Measurements from ENCODE around the gene DNASE1L3. TPM values are rescaled to one million over a fixed set of nuclear protein-coding genes. Genes with fewer than 3 reads are reported as not detected.

The DNASE1L3 gene
- total and polyA plus RNA-seq, 2 of the 8 experiments (the other 6 are each of a cell fraction or from before 2014, with no cell fraction given), result not detected

DNA sequence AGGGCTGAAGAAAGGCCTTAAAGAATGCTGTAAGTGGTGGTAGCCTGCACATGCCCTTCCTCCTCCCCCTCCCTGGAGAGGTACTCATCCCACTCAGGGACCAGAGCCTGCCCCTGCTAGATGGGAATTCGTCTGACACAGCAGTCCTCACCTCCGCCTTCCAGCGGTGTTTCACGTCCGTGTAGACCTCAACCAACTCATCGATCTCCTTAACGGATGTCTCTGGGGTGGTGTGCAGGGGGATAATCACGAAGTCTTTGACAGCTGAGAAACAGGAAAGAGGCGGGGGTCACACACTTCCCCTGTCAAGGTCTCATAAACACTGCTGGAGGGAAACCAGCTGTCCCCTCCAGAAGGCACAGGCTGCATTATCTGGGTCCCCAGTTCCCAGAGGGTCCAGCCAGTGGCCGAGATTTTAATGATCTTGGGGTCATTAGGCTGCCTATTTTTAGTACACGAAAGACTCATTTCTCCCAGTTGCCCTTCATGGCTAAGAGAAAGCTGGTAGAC, 9.9 kb downstream of the DNASE1L3 start (continued):
- TF ChIP-seq POLR2AphosphoS5 (IDR thresholded peaks at IDR 0.05; ENCODE audit: low read depth, low read length), result no peak

All from H1 (cell line).